Activated CD8-positive, alpha-beta T cell treated with anti-CD3 and anti-CD28 coated beads, Interleukin-2, amount 10 ng/mL, durations not matched to agents 7 days and 5 days (primary cell): ENCODE results near the gene DPYSL5. TPM values are rescaled to one million over a fixed set of nuclear protein-coding genes. Genes with fewer than 3 reads are reported as not detected.

Experiments
- ATAC-seq: fragments of 150-1000 bp; cut with Tn5 transposase; one replicate; pipeline ENCODE4 v1.10.0; 2021; ENCODE audit warnings: moderate library complexity
- CTCF ChIA-PET: fragments of 350-600 bp; sonication (Branson Sonifier 250); formaldehyde crosslinking; loops from one replicate; lab custom pipeline; 2021; ENCODE audit warnings: antibody characterized with exemption; lab: Charles Lee
- POLR2A ChIA-PET: fragments of 350-600 bp; sonication (Branson Sonifier 250); formaldehyde crosslinking; loops from one replicate; lab custom pipeline; 2021; ENCODE audit warnings: antibody characterized with exemption; lab: Charles Lee
- DNase-seq: peaks from one replicate; pipeline ENCODE4 v3.0.0-alpha.2; 2020
- H3K27ac Mint-ChIP-seq: one replicate; pipeline ENCODE4 v1.8.0; 2021; ENCODE audit warnings: mild to moderate bottlenecking, mixed read lengths
- H3K27me3 Mint-ChIP-seq: one replicate; pipeline ENCODE4 v1.8.0; 2021; ENCODE audit warnings: low read depth, mixed read lengths
- H3K36me3 Mint-ChIP-seq: one replicate; pipeline ENCODE4 v1.8.0; 2021; ENCODE audit warnings: low read depth, mixed read lengths
- H3K4me1 Mint-ChIP-seq: one replicate; pipeline ENCODE4 v1.8.0; 2021; ENCODE audit warnings: low read depth, mixed read lengths
- H3K4me3 Mint-ChIP-seq: one replicate; pipeline ENCODE4 v1.8.0; 2021; ENCODE audit warnings: mild to moderate bottlenecking, mixed read lengths
- H3K9me3 Mint-ChIP-seq: one replicate; pipeline ENCODE4 v1.8.0; 2022; ENCODE audit warnings: mixed read lengths; ENCODE audit not compliant: insufficient read depth
- total RNA-seq, 2 experiments: library from RNA; stranded (reverse); gene quantifications; one replicate each; pipeline ENCODE4 v1.2.3, GENCODE V29; 2021

DPYSL5 gene
- total RNA-seq, 2 experiments from 2014 or later: not detected

- Mint-ChIP-seq H3K9me3 (no peaks in the 10 kb centered on the region), H3K27me3 (peaks cover 45% of the 10 kb centered on the region), H3K4me1 (no peaks in the 10 kb centered on the region), H3K36me3 (no peaks in the 10 kb centered on the region), H3K27ac (no peak overlapping the region), H3K4me3 (no peak overlapping the region)
- CTCF ChIA-PET: no interaction called here
- ATAC-seq (no peak), DNase-seq (peak; percentile 3)
- POLR2A ChIA-PET: no interaction called here
Measured at GRCh38 chr2:26855466-26855865, 7.5 kb downstream of the DPYSL5 start.

- ChIA-PET CTCF (interaction anchor here (1.2 kb wide), 1 partner anchor 13 kb away, joined by 5 read pairs; no protein-coding TSS in a partner anchor), POLR2A (interaction anchor here (0.8 kb wide), 1 partner anchor 10 kb away, joined by 3 read pairs; no protein-coding TSS in a partner anchor)
- H3K36me3 Mint-ChIP-seq: no peaks in the 10 kb centered on the region
- H3K9me3 Mint-ChIP-seq: no peaks in the 10 kb centered on the region
- ATAC-seq: no peak
- no peak overlapping the region for H3K27ac Mint-ChIP-seq
- DNase-seq: peak; percentile 4
- H3K27me3 Mint-ChIP-seq: peaks cover 31% of the 10 kb centered on the region
- no peak overlapping the region for H3K4me3 Mint-ChIP-seq
- H3K4me1 Mint-ChIP-seq: no peaks in the 10 kb centered on the region
Measured at GRCh38 chr2:26859622-26860021, 11.7 kb downstream of the DPYSL5 start.

- DNase-seq (no peak), ATAC-seq (no peak)
- Mint-ChIP-seq H3K4me3 (no peak overlapping the region), H3K27ac (no peak overlapping the region), H3K36me3 (no peaks in the 10 kb centered on the region), H3K9me3 (no peaks in the 10 kb centered on the region), H3K27me3 (peaks cover 32% of the 10 kb centered on the region), H3K4me1 (no peaks in the 10 kb centered on the region)
- ChIA-PET CTCF (no interaction called here), POLR2A (no interaction called here)
Measured at GRCh38 chr2:26860211-26860850, 12.4 kb downstream of the DPYSL5 start.

GRCh38 chr2:26861610-26862224 lies 13.8 kb downstream of the DPYSL5 start:
- Mint-ChIP-seq H3K4me1 (no peaks in the 10 kb centered on the region), H3K36me3 (no peaks in the 10 kb centered on the region), H3K27me3 (peaks cover 25% of the 10 kb centered on the region), H3K27ac (no peak overlapping the region), H3K9me3 (no peaks in the 10 kb centered on the region), H3K4me3 (no peak overlapping the region)
- DNase-seq (peak; percentile 8), ATAC-seq (no peak)
- CTCF ChIA-PET: interaction anchor here (2.3 kb wide), 1 partner anchor 15 kb away, joined by 7 read pairs; no protein-coding TSS in a partner anchor
- POLR2A ChIA-PET: no interaction called here

GRCh38 chr2:26864226-26864625 lies 16.3 kb downstream of the DPYSL5 start:
- ChIA-PET POLR2A (no interaction called here), CTCF (no interaction called here)
- Mint-ChIP-seq H3K27ac (no peak overlapping the region), H3K9me3 (no peaks in the 10 kb centered on the region), H3K4me1 (no peaks in the 10 kb centered on the region), H3K36me3 (no peaks in the 10 kb centered on the region), H3K4me3 (no peak overlapping the region), H3K27me3 (peaks cover 27% of the 10 kb centered on the region)
- ATAC-seq (no peak), DNase-seq (no peak)

- CTCF ChIA-PET: no interaction called here
Measured at GRCh38 chr2:26864646-26865045, 16.7 kb downstream of the DPYSL5 start.

GRCh38 chr2:26870585-26871095 lies 22.7 kb downstream of the DPYSL5 start:
- peaks cover 17% of the 10 kb centered on the region for H3K27me3 Mint-ChIP-seq
- H3K9me3 Mint-ChIP-seq: no peaks in the 10 kb centered on the region
- no peak for DNase-seq
- H3K27ac Mint-ChIP-seq: no peak overlapping the region
- CTCF ChIA-PET: interaction anchor here (1.1 kb wide), 2 partner anchors 24 to 52 kb away, joined by 3 to 5 read pairs; no protein-coding TSS in a partner anchor
- POLR2A ChIA-PET: no interaction called here
- ATAC-seq: no peak
- no peaks in the 10 kb centered on the region for H3K36me3 Mint-ChIP-seq
- no peaks in the 10 kb centered on the region for H3K4me1 Mint-ChIP-seq
- no peak overlapping the region for H3K4me3 Mint-ChIP-seq

More at GRCh38 chr2:26864646-26865045, 16.7 kb downstream of the DPYSL5 start:
- Mint-ChIP-seq H3K27ac (no peak overlapping the region), H3K4me3 (no peak overlapping the region), H3K27me3 (peaks cover 25% of the 10 kb centered on the region), H3K4me1 (no peaks in the 10 kb centered on the region), H3K36me3 (no peaks in the 10 kb centered on the region), H3K9me3 (no peaks in the 10 kb centered on the region)
- POLR2A ChIA-PET: no interaction called here
- ATAC-seq: no peak
- peak; percentile 14 for DNase-seq

- Mint-ChIP-seq H3K36me3 (no peaks in the 10 kb centered on the region), H3K4me3 (no peak overlapping the region), H3K27ac (no peak overlapping the region), H3K27me3 (peaks cover 12% of the 10 kb centered on the region), H3K9me3 (no peaks in the 10 kb centered on the region), H3K4me1 (no peaks in the 10 kb centered on the region)
- no peak for ATAC-seq
- CTCF ChIA-PET: no interaction called here
- POLR2A ChIA-PET: no interaction called here
- DNase-seq: peak; percentile 4
Measured at GRCh38 chr2:26873286-26873983, 25.5 kb downstream of the DPYSL5 start.

GRCh38 chr2:26874514-26874913 lies 26.6 kb downstream of the DPYSL5 start:
- Mint-ChIP-seq H3K9me3 (no peaks in the 10 kb centered on the region), H3K4me1 (no peaks in the 10 kb centered on the region), H3K36me3 (no peaks in the 10 kb centered on the region), H3K4me3 (no peak overlapping the region), H3K27ac (no peak overlapping the region), H3K27me3 (peaks cover 18% of the 10 kb centered on the region)
- POLR2A ChIA-PET: no interaction called here
- CTCF ChIA-PET: interaction anchor here (1.2 to 1.3 kb wide), 2 partner anchors 48 to 142 kb away, joined by 4 to 5 read pairs; no protein-coding TSS in a partner anchor
- no peak for ATAC-seq
- DNase-seq: no peak

- CTCF ChIA-PET: interaction anchor here (1.2 to 1.3 kb wide), 2 partner anchors 47 to 142 kb away, joined by 4 to 5 read pairs; no protein-coding TSS in a partner anchor
- H3K9me3 Mint-ChIP-seq: no peaks in the 10 kb centered on the region
Measured at GRCh38 chr2:26875065-26875634, 27.2 kb downstream of the DPYSL5 start.

GRCh38 chr2:26875808-26876207 lies 27.9 kb downstream of the DPYSL5 start:
- no peak for DNase-seq
- H3K4me1 Mint-ChIP-seq: no peaks in the 10 kb centered on the region
- no peak for ATAC-seq
- POLR2A ChIA-PET: no interaction called here
- no peak overlapping the region for H3K27ac Mint-ChIP-seq
- no peaks in the 10 kb centered on the region for H3K9me3 Mint-ChIP-seq
- CTCF ChIA-PET: no interaction called here
- no peak overlapping the region for H3K4me3 Mint-ChIP-seq
- no peaks in the 10 kb centered on the region for H3K36me3 Mint-ChIP-seq
- H3K27me3 Mint-ChIP-seq: peaks cover 18% of the 10 kb centered on the region

More at GRCh38 chr2:26875065-26875634, 27.2 kb downstream of the DPYSL5 start:
- DNase-seq (no peak), ATAC-seq (no peak)
- Mint-ChIP-seq H3K4me3 (no peak overlapping the region), H3K27ac (no peak overlapping the region), H3K27me3 (peaks cover 18% of the 10 kb centered on the region), H3K36me3 (no peaks in the 10 kb centered on the region), H3K4me1 (no peaks in the 10 kb centered on the region)
- POLR2A ChIA-PET: no interaction called here
